Measurements from ENCODE around the gene SLIT3. TPM values are rescaled to one million over a fixed set of nuclear protein-coding genes. Genes with fewer than 3 reads are reported as not detected.

SLIT3 gene
- total and polyA plus RNA-seq, 2 experiments from 2014 or later, result 58.4 to 96.7 TPM

DNA sequence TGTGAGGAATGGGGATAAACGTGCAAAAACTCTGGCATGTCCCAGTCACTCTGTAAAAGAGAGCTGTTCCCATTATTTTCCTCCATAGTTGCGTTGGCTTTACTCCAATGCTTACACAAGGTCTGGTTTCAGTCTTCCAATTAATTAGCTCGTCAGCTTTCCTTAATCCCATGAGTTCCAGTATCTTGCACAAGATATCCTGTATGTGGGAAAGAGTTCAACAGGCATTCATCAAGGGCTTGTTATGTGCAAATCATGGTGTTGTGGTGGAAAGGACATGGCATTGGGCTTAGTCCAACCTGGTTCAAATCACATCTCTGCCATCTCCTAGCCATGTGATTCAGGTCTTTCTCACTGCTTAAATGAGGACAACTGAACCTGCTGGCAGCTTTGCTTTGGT, 644.3 kb downstream of the SLIT3 start:
- DNase-seq (ENCODE audit: low spot score), result no peak

GRCh38 chr5:168655316-168655715, 645.6 kb downstream of the SLIT3 start:
- no peak for TF ChIP-seq EZH2phosphoT487 (IDR thresholded peaks at IDR 0.05; ENCODE audit: low read depth, severe bottlenecking, unreplicated experiment)
- no peak for TF ChIP-seq EZH2 (IDR thresholded peaks at IDR 0.05; ENCODE audit: borderline replicate concordance)
- TF ChIP-seq CTCF (IDR thresholded peaks at IDR 0.05; ENCODE audit: poor library complexity), result no peak
- Histone ChIP-seq H3K27me3 (no peaks in the 10 kb centered on the region), H2AFZ (no peak overlapping the region), H3K9me3 (ENCODE audit: low read depth) (no peaks in the 10 kb centered on the region), H3K36me3 (replicated peaks; ENCODE audit: insufficient read depth, low read depth) (no peaks in the 10 kb centered on the region), H3K4me2 (no peak overlapping the region), H3K4me3 (no peak overlapping the region), H4K20me1 (ENCODE audit: insufficient read depth, poor library complexity, severe bottlenecking) (no peaks in the 10 kb centered on the region), H3K4me1 (ENCODE audit: insufficient read depth) (peaks cover 46% of the 10 kb centered on the region), H3K9me2 (replicated peaks; ENCODE audit: insufficient read depth) (no peaks in the 10 kb centered on the region), H3K79me2 (no peaks in the 10 kb centered on the region), H3K27ac (peak overlapping the region; percentile 87)
- WGBS (ENCODE audit: low lambda C conversion rate, missing lambda C conversion rate), result 88% methylated on average over 5 of the region's 5 CpGs
- DNase-seq (ENCODE audit: low spot score), result no peak

More for the DNA sequence above, 644.3 kb downstream of the SLIT3 start:
- no peak overlapping the region for H2AFZ ChIP-seq
- H4K20me1 ChIP-seq (ENCODE audit: insufficient read depth, poor library complexity, severe bottlenecking), result no peaks in the 10 kb centered on the region
- H3K36me3 ChIP-seq (replicated peaks; ENCODE audit: insufficient read depth, low read depth), result no peaks in the 10 kb centered on the region
- no peaks in the 10 kb centered on the region for H3K9me3 ChIP-seq (ENCODE audit: low read depth)
- 52% methylated on average over 3 of the region's 3 CpGs for WGBS (ENCODE audit: low lambda C conversion rate, missing lambda C conversion rate)
- H3K79me2 ChIP-seq, result no peaks in the 10 kb centered on the region
- peak overlapping the region; percentile 14 for H3K4me2 ChIP-seq
- peak overlapping the region; percentile 87 for H3K27ac ChIP-seq
- no peak overlapping the region for H3K4me3 ChIP-seq
- no peaks in the 10 kb centered on the region for H3K9me2 ChIP-seq (replicated peaks; ENCODE audit: insufficient read depth)
- peaks cover 46% of the 10 kb centered on the region for H3K4me1 ChIP-seq (ENCODE audit: insufficient read depth)
- TF ChIP-seq CTCF (IDR thresholded peaks at IDR 0.05; ENCODE audit: poor library complexity), result no peak
- TF ChIP-seq EZH2 (IDR thresholded peaks at IDR 0.05; ENCODE audit: borderline replicate concordance), result no peak
- TF ChIP-seq EZH2phosphoT487 (IDR thresholded peaks at IDR 0.05; ENCODE audit: low read depth, severe bottlenecking, unreplicated experiment), result no peak
- no peaks in the 10 kb centered on the region for H3K27me3 ChIP-seq

DNA sequence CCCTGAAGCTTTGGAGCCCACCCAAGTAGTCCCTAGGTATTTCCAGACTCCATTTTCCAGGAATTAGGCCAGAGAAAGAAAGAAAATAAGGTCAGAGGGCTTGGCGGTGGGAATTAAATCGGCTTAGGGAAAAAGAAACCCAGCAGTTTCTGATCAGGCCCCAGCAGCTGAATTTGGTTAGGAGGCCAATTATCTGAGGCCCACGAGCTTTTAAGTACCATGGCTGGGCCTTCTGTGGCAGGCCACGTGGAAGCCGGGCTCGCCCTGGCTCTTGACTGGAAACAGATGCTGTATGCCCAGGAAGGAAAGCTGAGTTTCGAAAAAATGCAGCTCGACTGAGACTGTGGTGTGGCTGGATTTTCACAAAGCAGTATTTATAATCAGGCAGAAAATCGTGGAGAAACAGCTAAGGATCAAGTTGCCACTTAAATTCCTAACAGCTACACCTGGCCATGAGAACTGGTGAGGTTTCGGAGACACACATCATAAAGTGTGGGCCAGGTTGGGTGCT, 646.7 kb downstream of the SLIT3 start:
- Histone ChIP-seq H4K20me1 (ENCODE audit: insufficient read depth, poor library complexity, severe bottlenecking) (no peaks in the 10 kb centered on the region), H3K79me2 (no peaks in the 10 kb centered on the region), H3K9me2 (replicated peaks; ENCODE audit: insufficient read depth) (no peaks in the 10 kb centered on the region), H3K27ac (peak overlapping the region; percentile 87), H3K36me3 (replicated peaks; ENCODE audit: insufficient read depth, low read depth) (no peaks in the 10 kb centered on the region), H2AFZ (no peak overlapping the region), H3K4me3 (no peak overlapping the region), H3K4me2 (peak overlapping the region; percentile 55), H3K9me3 (ENCODE audit: low read depth) (no peaks in the 10 kb centered on the region), H3K4me1 (ENCODE audit: insufficient read depth) (peaks cover 46% of the 10 kb centered on the region), H3K27me3 (no peaks in the 10 kb centered on the region)
- peak; percentile 73 for DNase-seq (ENCODE audit: low spot score)
- WGBS (ENCODE audit: low lambda C conversion rate, missing lambda C conversion rate), result 41% methylated on average over 10 of the region's 10 CpGs
- TF ChIP-seq EZH2phosphoT487 (IDR thresholded peaks at IDR 0.05; ENCODE audit: low read depth, severe bottlenecking, unreplicated experiment), result no peak
- TF ChIP-seq CTCF (IDR thresholded peaks at IDR 0.05; ENCODE audit: poor library complexity), result no peak
- TF ChIP-seq EZH2 (IDR thresholded peaks at IDR 0.05; ENCODE audit: borderline replicate concordance), result no peak
